ENCODE data around the gene HEPACAM2.

HEPACAM2 gene

GRCh38 chr7:93146472-93147141 is 79.7 kb downstream of the HEPACAM2 start:
- DNase-seq, result no peak

GRCh38 chr7:93146036-93146435 is 80.2 kb downstream of the HEPACAM2 start:
- no peak for DNase-seq

DNA sequence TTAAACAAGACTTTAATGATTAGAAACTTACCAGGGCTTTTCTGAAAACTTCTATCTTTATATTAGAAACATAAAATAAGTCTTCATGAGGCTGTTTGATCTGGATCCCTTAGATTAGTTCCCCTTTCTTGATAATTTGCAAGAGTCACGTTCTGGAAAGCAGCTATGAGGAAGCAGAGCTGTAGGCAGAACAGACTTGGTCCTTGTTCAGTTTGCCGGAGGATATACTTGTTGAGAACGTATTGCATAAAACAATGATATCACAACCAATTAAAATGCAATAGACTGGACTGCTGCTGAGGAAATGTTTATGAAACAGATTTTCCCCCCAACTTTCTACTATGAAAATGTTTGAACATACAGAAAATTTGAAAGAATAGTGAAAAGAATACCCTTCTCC is 80.9 kb downstream of the HEPACAM2 start:
- no peak for DNase-seq

GRCh38 chr7:93142127-93142526 is 84.1 kb downstream of the HEPACAM2 start:
- DNase-seq, result no peak

- no peak for DNase-seq
Observed at GRCh38 chr7:93140582-93141191, 85.6 kb downstream of the HEPACAM2 start.

- DNase-seq, result no peak
Observed at GRCh38 chr7:93138576-93138975, 87.7 kb downstream of the HEPACAM2 start.
